AG04449 (cell line): ENCODE data around the gene BABAM2.
A peak's percentile ranks its signal among the peaks of the same experiment; 100 is the strongest.

ENCODE experiments used
- CTCF ChIA-PET: fragments of 350-600 bp; formaldehyde crosslinking; extraction: SDS; loops from one replicate; lab custom pipeline; 2021; ENCODE audit warnings: antibody characterized with exemption; lab: Yijun Ruan, JAX
- POLR2A ChIA-PET: fragments of 400-600, 350-600 bp; formaldehyde crosslinking; extraction: SDS; loops from one replicate; lab custom pipeline; 2020; ENCODE audit warnings: antibody characterized with exemption, inconsistent platforms; lab: Yijun Ruan, JAX
- DNase-seq: peaks from one replicate; pipeline ENCODE4 v3.0.0-alpha.2; 2010; ENCODE audit warnings: low read depth, low spot score
- H3K4me3 ChIP-seq: 2 replicates; pipeline ENCODE4 v1.5.1; 2011; ENCODE audit warnings: low read depth, mild to moderate bottlenecking, control low read depth, low read length
- CTCF ChIP-seq: IDR thresholded peaks from one replicate; pipeline ENCODE4 v1.5.1; 2011; ENCODE audit warnings: mild to moderate bottlenecking, moderate library complexity, low read length, control low read depth, inconsistent platforms; ENCODE audit not compliant: insufficient read depth; ENCODE audit errors: missing control alignments

BABAM2 gene

GRCh38 chr2:27890924-27891672 is 569 bp downstream of the BABAM2 start:
- CTCF ChIA-PET, result no interaction called here
- no peak for TF ChIP-seq CTCF
- POLR2A ChIA-PET, result no interaction called here
- peak overlapping the region; percentile 82 for H3K4me3 ChIP-seq
- no peak for DNase-seq

GRCh38 chr2:27891673-27892105 is 1.2 kb downstream of the BABAM2 start:
- ChIA-PET CTCF (no interaction called here), POLR2A (interaction anchor here (0.7 kb wide), 1 partner anchor 505 kb away, joined by 4 read pairs; no protein-coding TSS in a partner anchor)
- H3K4me3 ChIP-seq, result no peak overlapping the region
- no peak for TF ChIP-seq CTCF
- no peak for DNase-seq

GRCh38 chr2:27893006-27893405 is 2.5 kb downstream of the BABAM2 start:
- no peak for DNase-seq
- H3K4me3 ChIP-seq, result no peak overlapping the region
- CTCF ChIA-PET, result interaction anchor here (0.8 kb wide), 1 partner anchor 560 kb away, joined by 3 read pairs; no protein-coding TSS in a partner anchor
- no peak for TF ChIP-seq CTCF
- POLR2A ChIA-PET, result no interaction called here

- POLR2A ChIA-PET, result no interaction called here
- no peak overlapping the region for H3K4me3 ChIP-seq
- CTCF ChIA-PET, result no interaction called here
- no peak for DNase-seq
- TF ChIP-seq CTCF, result no peak
Measured at GRCh38 chr2:27897717-27898116, 7.2 kb downstream of the BABAM2 start.

- POLR2A ChIA-PET, result interaction anchor here (0.6 kb wide), 1 partner anchor 490 kb away, joined by 3 read pairs; no protein-coding TSS in a partner anchor
- no peak for DNase-seq
Measured at GRCh38 chr2:27901234-27901633, 10.7 kb downstream of the BABAM2 start.

GRCh38 chr2:27902098-27902497 is 11.6 kb downstream of the BABAM2 start:
- ChIA-PET POLR2A (no interaction called here), CTCF (interaction anchor here (0.7 to 0.8 kb wide), 2 partner anchors 218 to 219 kb away, joined by 3 read pairs; no protein-coding TSS in a partner anchor)
- no peak overlapping the region for H3K4me3 ChIP-seq
- DNase-seq, result no peak
- TF ChIP-seq CTCF, result no peak

More at GRCh38 chr2:27901234-27901633, 10.7 kb downstream of the BABAM2 start:
- TF ChIP-seq CTCF, result no peak
- H3K4me3 ChIP-seq, result no peak overlapping the region
- CTCF ChIA-PET, result no interaction called here
